ENCODE data around the gene HPX. TPM values are rescaled to one million over a fixed set of nuclear protein-coding genes. Genes with fewer than 3 reads are reported as not detected.

The HPX gene
- 0.12 and 0.45 TPM in 2 replicates for total RNA-seq (ENCODE audit: low replicate concordance)

DNA sequence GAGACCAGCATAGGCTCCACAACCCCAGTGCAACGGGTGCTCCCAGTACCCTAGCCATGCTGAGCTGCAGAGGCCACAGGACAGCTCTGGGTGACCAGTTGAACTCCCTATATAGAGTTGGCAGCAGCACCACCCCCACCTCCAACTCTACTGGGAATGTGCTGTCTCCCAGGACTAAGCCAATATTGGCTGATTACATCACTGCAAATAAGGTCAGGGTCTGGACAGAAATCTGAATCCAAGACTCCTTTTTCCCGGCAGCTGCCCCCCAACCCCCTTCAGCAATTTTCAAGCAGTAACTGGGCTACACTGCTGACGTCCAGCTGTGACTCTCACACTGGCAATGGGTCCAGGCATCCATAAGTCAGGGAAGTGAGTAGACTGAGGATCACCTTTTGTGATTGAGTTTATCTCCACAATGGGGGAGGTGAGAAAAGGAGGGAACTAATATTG lies at the start of gene HPX:
TSS of gene HPX (minus strand) at position 82 of the 453 bp plus-strand sequence. CDS start at position 58, 24 bp downstream.

GRCh38 chr11:6481012-6481923 lies 40.5 kb upstream of the HPX start, which contains the start of the genes ARFIP2 and TIMM10B:
Gene ARFIP2 (minus strand): TSS chr11:6481331. CDS start chr11:6480421, 910 bp downstream.
Gene TIMM10B (plus strand): TSS chr11:6481501. CDS start chr11:6481517, 16 bp downstream.

DNA sequence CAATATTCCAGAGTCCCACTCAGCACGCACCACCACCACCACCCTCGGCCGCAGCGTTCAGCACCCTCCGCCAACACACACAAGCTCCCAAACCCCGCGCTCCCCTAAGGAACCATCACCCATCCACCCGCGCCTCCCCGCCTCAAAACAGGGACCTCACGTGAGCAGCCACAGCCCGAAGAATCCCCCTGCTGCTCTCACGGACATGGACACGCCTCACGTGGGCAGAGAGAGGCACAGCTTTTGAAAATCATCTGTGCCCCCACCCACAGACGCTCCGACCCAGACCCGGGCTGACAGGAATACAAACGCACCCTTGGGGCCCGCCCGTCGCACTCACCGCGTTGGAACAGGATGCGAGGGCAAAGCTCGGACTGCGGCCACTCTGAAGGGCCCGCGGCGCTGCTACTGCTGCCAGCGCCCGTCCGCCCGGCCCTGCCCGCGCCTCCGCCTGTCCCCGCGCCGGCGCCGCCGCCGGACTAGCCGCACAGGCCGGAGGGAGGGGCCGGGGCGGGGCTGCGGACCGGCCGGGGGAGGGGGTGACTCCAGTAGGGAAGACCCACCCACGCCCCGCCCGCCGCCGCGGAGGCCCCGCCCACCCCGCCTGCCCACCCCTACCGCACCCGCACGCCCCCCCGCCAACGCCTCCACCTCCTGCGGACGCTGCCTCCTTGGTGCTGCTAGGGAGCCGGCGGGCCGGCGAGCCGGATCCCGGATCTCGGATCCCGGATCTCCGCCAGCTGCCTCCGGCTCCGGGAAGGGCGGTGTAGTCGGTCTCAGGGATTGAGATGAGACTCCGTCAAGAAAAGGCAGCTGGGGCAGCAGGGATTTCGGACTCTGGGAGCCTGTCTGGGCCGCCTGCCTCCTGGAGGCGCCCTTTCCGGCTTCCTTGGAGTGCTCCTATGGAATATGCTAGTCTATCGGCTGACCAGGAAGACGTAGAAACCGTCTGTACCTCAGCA lies 32.9 kb upstream of the HPX start, which contains the start of gene TRIM3:
TSS of gene TRIM3 (minus strand) at position 491 of the 962 bp plus-strand sequence. CDS start 8,246 bp downstream, outside the sequence.

DNA sequence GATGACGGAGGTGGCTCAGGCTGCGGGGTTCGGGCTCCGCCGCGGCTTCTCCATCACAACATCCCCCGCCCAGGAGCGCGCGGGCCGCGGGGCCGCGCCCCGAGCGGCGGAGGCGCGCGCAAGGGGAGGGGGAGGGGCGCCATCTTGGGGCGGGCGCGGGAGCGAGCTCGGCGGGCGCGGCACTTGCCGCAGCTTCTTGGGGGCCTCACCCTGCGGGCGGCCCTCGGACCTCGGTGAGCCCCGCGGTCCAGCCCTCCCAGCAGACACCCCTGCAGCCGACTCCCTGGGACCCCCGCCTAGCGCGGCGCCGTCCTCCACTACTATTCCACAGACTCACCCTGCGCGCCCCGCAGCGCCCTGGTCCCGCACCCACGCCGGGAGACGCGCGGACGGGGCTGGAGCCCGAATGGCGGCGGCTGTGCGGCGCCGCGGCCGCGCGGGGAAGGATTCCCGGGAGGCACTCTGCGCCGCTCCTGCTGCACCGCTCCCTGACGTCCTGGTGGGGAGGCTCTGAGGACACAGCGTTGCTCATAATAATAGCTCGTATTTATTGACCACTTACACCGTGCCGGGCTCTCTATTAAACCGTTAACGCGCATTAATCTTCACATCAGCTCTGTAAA lies 21.7 kb downstream of the HPX start, which contains the start of gene APBB1:
TSS of gene APBB1 (minus strand) at position 86 of the 623 bp plus-strand sequence. CDS start 7,747 bp downstream, outside the sequence.

GRCh38 chr11:6389905-6390717 lies 50.7 kb downstream of the HPX start, which contains the start of gene SMPD1:
Gene SMPD1 (plus strand): TSS chr11:6390474. CDS start chr11:6390599, 125 bp downstream.

Other genes with a start within 250 kb of the HPX start
- not detected in 2 replicates for gene OR52W1, start 241.8 kb downstream of the HPX start, total RNA-seq (ENCODE audit: low replicate concordance)
- not detected in 2 replicates for gene C11orf42, start 235.4 kb downstream of the HPX start, total RNA-seq (ENCODE audit: low replicate concordance)
- gene FHIP1B, start 206.4 kb downstream of the HPX start, total RNA-seq (ENCODE audit: low replicate concordance) = 5.7 and 7.4 TPM in 2 replicates
- under 0.01 and 0.47 TPM in 2 replicates for gene CNGA4, start 201.9 kb downstream of the HPX start, total RNA-seq (ENCODE audit: low replicate concordance)
- gene CCKBR, start 181.1 kb downstream of the HPX start, total RNA-seq (ENCODE audit: low replicate concordance) = not detected in 2 replicates
- 51.8 and 199 TPM in 2 replicates for gene CAVIN3, start 120.5 kb downstream of the HPX start, total RNA-seq (ENCODE audit: low replicate concordance)
- 19.2 and 28.4 TPM in 2 replicates for gene SMPD1, start 50.5 kb downstream of the HPX start, total RNA-seq (ENCODE audit: low replicate concordance)
- 46.8 and 53.8 TPM in 2 replicates for gene APBB1, start 21.9 kb downstream of the HPX start, total RNA-seq (ENCODE audit: low replicate concordance)
- gene TRIM3, start 33.0 kb upstream of the HPX start, total RNA-seq (ENCODE audit: low replicate concordance) = 22.0 and 32.1 TPM in 2 replicates
- 49.6 and 66.1 TPM in 2 replicates for gene ARFIP2, start 40.3 kb upstream of the HPX start, total RNA-seq (ENCODE audit: low replicate concordance)
- 29.0 and 42.4 TPM in 2 replicates for gene TIMM10B, start 40.5 kb upstream of the HPX start, total RNA-seq (ENCODE audit: low replicate concordance)
- gene DNHD1, start 56.3 kb upstream of the HPX start, total RNA-seq (ENCODE audit: low replicate concordance) = 3.3 and 6.3 TPM in 2 replicates
- 6.1 and 12.2 TPM in 2 replicates for gene RRP8, start 162.6 kb upstream of the HPX start, total RNA-seq (ENCODE audit: low replicate concordance)
- gene ILK, start 162.8 kb upstream of the HPX start, total RNA-seq (ENCODE audit: low replicate concordance) = 275 and 281 TPM in 2 replicates
- gene TAF10, start 171.2 kb upstream of the HPX start, total RNA-seq (ENCODE audit: low replicate concordance) = 57.7 and 94.7 TPM in 2 replicates
- gene TPP1, start 178.4 kb upstream of the HPX start, total RNA-seq (ENCODE audit: low replicate concordance) = 48.2 and 52.7 TPM in 2 replicates
- gene DCHS1, start 214.8 kb upstream of the HPX start, total RNA-seq (ENCODE audit: low replicate concordance) = 2.1 and 4.0 TPM in 2 replicates
- 62.2 and 84.8 TPM in 2 replicates for gene MRPL17, start 242.4 kb upstream of the HPX start, total RNA-seq (ENCODE audit: low replicate concordance)